22Rv1 (cell line): Measurements from ENCODE around the gene RRAD.

Experiments
- CTCF ChIP-seq: fragments of 450-650 bp; IDR thresholded peaks from 2 replicates; pipeline ENCODE4 v1.5.1; 2017; ENCODE audit warnings: mild to moderate bottlenecking
- ZFX ChIP-seq: fragments of 450-650 bp; IDR thresholded peaks from 2 replicates; pipeline ENCODE4 v1.6.1; 2017; ENCODE audit warnings: antibody characterized with exemption, borderline replicate concordance

- TF ChIP-seq CTCF = no peak
- TF ChIP-seq ZFX = no peak
Observed at GRCh38 chr16:66950437-66950836, 25.1 kb upstream of the RRAD start.
